DND-41 (cell line): ENCODE results near the gene KAT6B.

Source experiments
- ATAC-seq: fragments of 200-7000 bp; cut with Tn5 transposase; 3 replicates; pipeline ENCODE4 v1.9.1; 2021; ENCODE audit warnings: low read depth; ENCODE audit not compliant: insufficient read depth
- DNase-seq: peaks from one replicate; pipeline ENCODE4 v3.0.0-alpha.2; 2020
- H2AFZ ChIP-seq: 2 replicates; pipeline ENCODE4 v1.6.0; 2012; ENCODE audit warnings: low read depth, low read length
- H3K27ac ChIP-seq: 2 replicates; pipeline ENCODE4 v1.5.1; 2012; ENCODE audit warnings: low read length, inconsistent platforms
- H3K27me3 ChIP-seq: fragments of 200-600 bp; sonication (generic); 2 replicates; pipeline ENCODE4 v1.6.0; 2012; ENCODE audit warnings: low read length, mild to moderate bottlenecking, inconsistent platforms; ENCODE audit not compliant: insufficient read depth, poor library complexity
- H3K36me3 ChIP-seq: 2 replicates; pipeline ENCODE4 v1.5.1; 2012; ENCODE audit warnings: low read length, inconsistent platforms; ENCODE audit not compliant: insufficient read depth
- H3K4me1 ChIP-seq: 2 replicates; pipeline ENCODE4 v1.5.1; 2012; ENCODE audit warnings: mild to moderate bottlenecking, low read length; ENCODE audit not compliant: insufficient read depth
- H3K4me2 ChIP-seq: 2 replicates; pipeline ENCODE4 v1.6.0; 2012; ENCODE audit warnings: mild to moderate bottlenecking, moderate library complexity, low read length, inconsistent platforms; ENCODE audit not compliant: insufficient read depth
- H3K4me3 ChIP-seq, 2 experiments: fragments of 200-600 bp in 1 of 2; shearing (Covaris generic) in 1 of 2; 2 replicates each; pipeline ENCODE4 v1.5.1; 2012 to 2016; ENCODE audit warnings: inconsistent platforms in 2 of 2, low read length in 2 of 2, mild to moderate bottlenecking in 2 of 2, low read depth in 1 of 2, moderate library complexity in 1 of 2
- H3K79me2 ChIP-seq: 2 replicates; pipeline ENCODE4 v1.6.0; 2012; ENCODE audit warnings: low read length, inconsistent platforms; ENCODE audit not compliant: insufficient read depth
- H3K9ac ChIP-seq: 2 replicates; pipeline ENCODE4 v1.6.0; 2012; ENCODE audit warnings: low read depth, mild to moderate bottlenecking, inconsistent platforms, low read length, moderate library complexity
- H3K9me3 ChIP-seq: 2 replicates; pipeline ENCODE4 v1.5.1; 2012; ENCODE audit warnings: low read length, moderate library complexity, mild to moderate bottlenecking, inconsistent platforms; ENCODE audit not compliant: insufficient read depth, severe bottlenecking
- H4K20me1 ChIP-seq: 2 replicates; pipeline ENCODE4 v1.6.0; 2012; ENCODE audit warnings: low read length; ENCODE audit not compliant: insufficient read depth
- EZH2 ChIP-seq: IDR thresholded peaks from 3 replicates; pipeline ENCODE4 v1.6.1; 2012; ENCODE audit warnings: borderline replicate concordance, low read depth, mild to moderate bottlenecking, moderate library complexity, low read length, inconsistent platforms; ENCODE audit not compliant: severe bottlenecking
- TF ChIP-seq, protein P1 (sequence below): IDR thresholded peaks from 2 replicates; pipeline ENCODE4 v1.5.1; 2012; ENCODE audit warnings: borderline replicate concordance, low read length, moderate library complexity, mild to moderate bottlenecking; ENCODE audit not compliant: poor library complexity, severe bottlenecking; ENCODE audit errors: extremely low read depth

Gene KAT6B

GRCh38 chr10:75015442-75015841 lies 189.0 kb downstream of the KAT6B start:
- Histone ChIP-seq H3K9ac (no peak overlapping the region), H3K27ac (0 out of 2 replicates have a peak overlapping the region, but pooled peaks have one; percentile 15), H3K27me3 (no peaks in the 10 kb centered on the region), H3K79me2 (no peaks in the 10 kb centered on the region), H3K4me2 (no peak overlapping the region), H2AFZ (no peak overlapping the region), H3K9me3 (no peaks in the 10 kb centered on the region), H3K4me3 (no peak overlapping the region), H3K4me1 (no peaks in the 10 kb centered on the region), H3K36me3 (peaks cover 22% of the 10 kb centered on the region), H4K20me1 (no peaks in the 10 kb centered on the region)
- DNase-seq (no peak), ATAC-seq (no peak)
- no peak for TF ChIP-seq EZH2
- TF ChIP-seq, protein P1, sequence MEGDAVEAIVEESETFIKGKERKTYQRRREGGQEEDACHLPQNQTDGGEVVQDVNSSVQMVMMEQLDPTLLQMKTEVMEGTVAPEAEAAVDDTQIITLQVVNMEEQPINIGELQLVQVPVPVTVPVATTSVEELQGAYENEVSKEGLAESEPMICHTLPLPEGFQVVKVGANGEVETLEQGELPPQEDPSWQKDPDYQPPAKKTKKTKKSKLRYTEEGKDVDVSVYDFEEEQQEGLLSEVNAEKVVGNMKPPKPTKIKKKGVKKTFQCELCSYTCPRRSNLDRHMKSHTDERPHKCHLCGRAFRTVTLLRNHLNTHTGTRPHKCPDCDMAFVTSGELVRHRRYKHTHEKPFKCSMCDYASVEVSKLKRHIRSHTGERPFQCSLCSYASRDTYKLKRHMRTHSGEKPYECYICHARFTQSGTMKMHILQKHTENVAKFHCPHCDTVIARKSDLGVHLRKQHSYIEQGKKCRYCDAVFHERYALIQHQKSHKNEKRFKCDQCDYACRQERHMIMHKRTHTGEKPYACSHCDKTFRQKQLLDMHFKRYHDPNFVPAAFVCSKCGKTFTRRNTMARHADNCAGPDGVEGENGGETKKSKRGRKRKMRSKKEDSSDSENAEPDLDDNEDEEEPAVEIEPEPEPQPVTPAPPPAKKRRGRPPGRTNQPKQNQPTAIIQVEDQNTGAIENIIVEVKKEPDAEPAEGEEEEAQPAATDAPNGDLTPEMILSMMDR: no peak

GRCh38 chr10:75016325-75016724 lies 189.9 kb downstream of the KAT6B start:
- Histone ChIP-seq H3K27ac (no peak overlapping the region), H2AFZ (no peak overlapping the region), H3K4me1 (no peaks in the 10 kb centered on the region), H3K27me3 (no peaks in the 10 kb centered on the region), H4K20me1 (no peaks in the 10 kb centered on the region), H3K79me2 (no peaks in the 10 kb centered on the region), H3K4me3 (no peak overlapping the region), H3K4me2 (no peak overlapping the region), H3K9ac (no peak overlapping the region), H3K36me3 (peaks cover 31% of the 10 kb centered on the region), H3K9me3 (no peaks in the 10 kb centered on the region)
- TF ChIP-seq, protein P1: no peak
- DNase-seq (no peak), ATAC-seq (no peak)

DNA sequence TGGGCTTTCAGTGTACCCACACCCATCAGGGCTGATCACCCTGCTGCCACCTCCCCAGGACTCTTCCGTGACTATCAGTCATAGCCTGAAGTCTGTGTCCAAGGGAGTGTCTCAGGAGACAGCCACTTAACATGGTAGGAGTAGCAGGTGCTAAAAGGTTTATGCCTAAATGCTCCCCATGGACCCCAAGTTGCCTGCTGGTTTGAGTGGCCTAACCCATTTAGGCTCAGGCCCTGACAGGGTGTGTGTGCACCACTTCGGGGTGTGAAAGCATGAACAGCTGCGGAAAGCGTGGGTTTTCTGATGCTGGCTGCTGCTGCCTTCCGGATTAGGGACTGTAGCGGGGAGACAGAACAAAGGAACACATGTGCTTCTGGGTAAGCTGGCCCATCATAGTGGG lies 191.9 kb downstream of the KAT6B start:
- Histone ChIP-seq H3K4me2 (no peak overlapping the region), H3K79me2 (no peaks in the 10 kb centered on the region), H3K27ac (no peak overlapping the region), H3K27me3 (no peaks in the 10 kb centered on the region), H3K36me3 (peaks cover 44% of the 10 kb centered on the region), H3K4me1 (no peaks in the 10 kb centered on the region), H3K9me3 (no peaks in the 10 kb centered on the region), H2AFZ (no peak overlapping the region), H3K9ac (no peak overlapping the region), H3K4me3 (no peak overlapping the region), H4K20me1 (no peaks in the 10 kb centered on the region)
- DNase-seq: no peak
- TF ChIP-seq, protein P1: no peak
- no peak for TF ChIP-seq EZH2
- ATAC-seq: no peak

DNA sequence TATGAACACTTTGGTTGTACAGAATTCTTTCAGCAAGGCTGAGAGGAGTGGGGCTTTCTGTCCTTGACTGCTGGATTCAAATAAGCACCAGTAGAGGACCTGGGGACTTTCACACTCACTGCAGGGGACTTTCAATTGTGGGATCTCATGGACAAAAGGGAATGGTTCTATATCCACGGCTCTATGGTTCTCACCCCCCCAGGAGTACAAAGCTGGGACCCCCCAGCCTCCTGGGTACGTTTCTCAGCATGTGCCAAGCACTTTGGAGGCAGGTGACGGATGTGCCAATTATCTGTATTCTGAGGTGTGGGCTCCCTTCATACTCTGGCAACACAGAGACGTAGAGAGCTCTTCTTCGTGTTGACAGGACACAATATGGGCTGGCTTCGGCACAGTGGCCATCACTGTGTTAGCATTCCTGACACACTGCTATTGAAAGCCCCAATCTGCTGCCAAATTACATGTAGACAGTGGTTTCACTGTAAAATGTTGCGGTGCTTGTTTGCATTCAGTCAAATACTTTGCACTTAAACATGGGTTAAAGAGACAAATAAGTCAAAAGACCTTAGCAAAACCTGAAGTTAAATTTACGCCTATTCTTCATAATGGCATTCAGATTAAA lies 192.4 kb downstream of the KAT6B start:
- no peak for ATAC-seq
- no peak overlapping the region for H3K9ac ChIP-seq
- H3K79me2 ChIP-seq: no peaks in the 10 kb centered on the region
- no peaks in the 10 kb centered on the region for H3K4me1 ChIP-seq
- H3K9me3 ChIP-seq: no peaks in the 10 kb centered on the region
- H3K4me3 ChIP-seq: no peak overlapping the region
- H3K36me3 ChIP-seq: peaks cover 47% of the 10 kb centered on the region
- H3K27ac ChIP-seq: no peak overlapping the region
- DNase-seq: no peak
- no peaks in the 10 kb centered on the region for H4K20me1 ChIP-seq
- no peak for TF ChIP-seq EZH2
- TF ChIP-seq, protein P1: no peak
- no peak overlapping the region for H3K4me2 ChIP-seq
- H2AFZ ChIP-seq: no peak overlapping the region
- H3K27me3 ChIP-seq: no peaks in the 10 kb centered on the region
